SK-N-MC (cell line): ENCODE measurements around the gene MLN.
"Not testable (repeated sequence)": the region's sequence is repeated elsewhere in the genome, so short reads cannot be mapped to it uniquely, and the experiment has no call there.

Experiments
- DNase-seq: peaks from one replicate; pipeline ENCODE4 v3.0.0-alpha.2; 2011; ENCODE audit warnings: low read depth, low spot score
- H3K27ac ChIP-seq: fragments of 200-600 bp; sonication (generic); 2 replicates; pipeline ENCODE4 v1.5.1; 2016; ENCODE audit warnings: mixed run types
- H3K36me3 ChIP-seq: fragments of 200-600 bp; sonication (generic); 2 replicates; pipeline ENCODE4 v1.6.1; 2017; ENCODE audit warnings: antibody characterized with exemption, low read length, mixed read lengths; ENCODE audit not compliant: insufficient read depth
- H3K4me3 ChIP-seq: fragments of 200-600 bp; sonication (generic); 2 replicates; pipeline ENCODE4 v1.5.1; 2016
- H3K9ac ChIP-seq: fragments of 200-600 bp; sonication (generic); 2 replicates; pipeline ENCODE4 v1.8.0; 2017; ENCODE audit warnings: mixed run types, mixed read lengths; ENCODE audit not compliant: insufficient read length
- H3K9me3 ChIP-seq: fragments of 200-600 bp; sonication (generic); 2 replicates; pipeline ENCODE4 v1.6.1; 2017; ENCODE audit warnings: low read depth, mild to moderate bottlenecking, antibody characterized with exemption, low read length, moderate library complexity, mixed read lengths
- EZH2 ChIP-seq: fragments of 200-600 bp; sonication (generic); IDR thresholded peaks from one replicate; pipeline ENCODE4 v1.6.1; 2017; ENCODE audit warnings: antibody characterized with exemption
- FOXP2 ChIP-seq: optimal IDR thresholded peaks from 2 replicates; pipeline ENCODE3; 2011; ENCODE audit warnings: mild to moderate bottlenecking, moderate library complexity; ENCODE audit not compliant: insufficient read depth; ENCODE audit errors: extremely low read length, control extremely low read depth
- POLR2AphosphoS5 ChIP-seq: IDR thresholded peaks from 2 replicates; pipeline ENCODE4 v1.6.1; 2012; ENCODE audit warnings: mild to moderate bottlenecking, low read depth, low read length, borderline replicate concordance

MLN gene

DNA sequence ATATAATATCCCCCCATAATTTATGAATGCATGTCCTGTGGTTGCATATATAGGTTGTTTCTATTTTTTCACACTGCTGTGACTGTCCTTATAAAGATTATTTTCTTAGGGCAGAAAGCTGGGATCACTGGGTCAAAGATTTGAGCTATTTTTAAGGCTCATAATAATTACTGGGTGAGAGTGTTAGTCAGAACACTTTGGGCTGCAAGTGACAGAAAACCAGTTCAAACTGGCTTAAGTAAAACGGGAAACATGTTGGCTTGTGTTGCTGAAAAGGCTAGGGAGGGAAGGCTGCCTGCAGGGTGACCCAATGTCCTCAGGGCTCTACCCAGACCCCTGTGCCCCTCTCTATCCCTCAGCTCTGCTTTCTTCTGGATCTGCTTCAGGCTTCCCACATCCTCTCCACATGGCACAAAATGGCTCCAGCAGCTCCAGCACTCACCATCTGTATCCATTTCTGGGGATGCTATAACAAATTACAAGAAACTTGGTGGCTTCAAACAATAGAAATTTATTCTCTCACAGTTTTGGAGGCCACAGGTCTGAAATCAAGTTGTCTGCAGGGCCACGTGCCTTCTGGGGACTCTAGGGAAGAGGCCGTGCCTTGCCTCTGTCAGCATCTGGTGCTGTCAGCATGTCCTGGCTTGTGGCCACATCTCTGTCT is 33.1 kb upstream of the MLN start:
- no peaks in the 10 kb centered on the region for H3K36me3 ChIP-seq
- no peak overlapping the region for H3K27ac ChIP-seq
- H3K9ac ChIP-seq = no peak overlapping the region
- TF ChIP-seq EZH2 (no peak), FOXP2 (no peak), POLR2AphosphoS5 (no peak)
- H3K4me3 ChIP-seq = no peak overlapping the region
- H3K9me3 ChIP-seq = 0 out of 2 replicates have a peak, but pooled peaks cover 5% of the 10 kb centered on the region
- DNase-seq = no peak

DNA sequence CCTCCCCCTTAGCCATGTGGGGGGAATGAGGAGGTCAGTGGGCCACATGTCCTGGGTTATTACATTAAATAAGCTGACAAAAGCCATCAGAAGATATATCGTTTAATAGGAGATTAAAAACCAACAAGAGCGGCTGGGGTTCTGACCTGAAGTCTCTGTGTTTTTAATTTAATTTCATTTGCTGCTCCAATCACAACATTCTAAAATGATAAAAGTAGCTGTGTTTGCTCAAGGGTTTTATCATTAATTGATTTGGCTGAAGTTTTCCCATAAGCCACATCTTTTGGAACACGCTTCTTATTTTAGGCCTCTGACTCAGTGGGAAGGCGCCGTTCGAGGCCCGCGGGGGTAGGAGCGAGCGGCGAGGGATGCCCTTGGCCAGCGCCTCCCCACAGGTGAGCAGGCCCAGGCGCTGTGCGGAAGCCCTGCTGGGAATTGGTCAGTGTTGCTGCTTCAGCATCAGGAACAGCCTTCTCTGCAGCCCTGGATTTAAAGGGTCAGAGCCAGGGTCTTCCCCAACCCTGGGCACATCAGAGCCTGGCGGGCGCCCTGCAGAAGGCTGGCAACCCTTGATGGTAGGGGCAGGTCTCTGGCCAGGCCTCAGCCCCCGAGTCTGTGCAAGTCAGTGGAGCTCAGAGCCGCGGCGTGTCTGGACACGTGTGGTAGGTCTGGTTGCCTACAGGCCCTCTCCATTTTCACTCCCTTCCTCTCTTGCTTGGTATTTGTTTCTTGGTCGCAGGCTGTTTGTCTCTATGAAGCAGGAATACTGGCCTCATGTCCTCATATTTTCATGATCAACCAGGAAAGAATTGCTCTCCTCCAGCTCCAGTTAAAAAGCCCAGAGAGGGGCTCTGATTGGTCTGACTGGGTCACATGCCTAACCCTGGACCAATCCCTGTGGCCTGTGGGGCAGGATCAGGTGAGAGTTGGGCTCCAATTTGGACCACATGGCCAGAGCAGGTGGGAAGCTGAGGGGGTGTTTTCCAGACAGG is 30.9 kb upstream of the MLN start:
- no peak overlapping the region for H3K4me3 ChIP-seq
- H3K27ac ChIP-seq = no peak overlapping the region
- TF ChIP-seq FOXP2 = no peak
- no peak for TF ChIP-seq EZH2
- no peak for TF ChIP-seq POLR2AphosphoS5
- H3K36me3 ChIP-seq = no peaks in the 10 kb centered on the region
- H3K9ac ChIP-seq = no peak overlapping the region
- no peak for DNase-seq
- 0 out of 2 replicates have a peak, but pooled peaks cover 5% of the 10 kb centered on the region for H3K9me3 ChIP-seq

- H3K9me3 ChIP-seq = 0 out of 2 replicates have a peak, but pooled peaks cover 5% of the 10 kb centered on the region
- H3K4me3 ChIP-seq = no peak overlapping the region
- no peak overlapping the region for H3K27ac ChIP-seq
- H3K9ac ChIP-seq = no peak overlapping the region
- TF ChIP-seq POLR2AphosphoS5 (no peak), FOXP2 (no peak), EZH2 (no peak)
- H3K36me3 ChIP-seq = no peaks in the 10 kb centered on the region
- DNase-seq = no peak
Measured at GRCh38 chr6:33833599-33833998, 29.8 kb upstream of the MLN start.

GRCh38 chr6:33832831-33833230 is 29.0 kb upstream of the MLN start:
- DNase-seq, H3K36me3 ChIP-seq, H3K9ac ChIP-seq: not testable (repeated sequence)

GRCh38 chr6:33831725-33832124 is 27.9 kb upstream of the MLN start:
- H3K27ac ChIP-seq, H3K9me3 ChIP-seq, DNase-seq, H3K9ac ChIP-seq, H3K36me3 ChIP-seq, H3K4me3 ChIP-seq: not testable (repeated sequence)

More at GRCh38 chr6:33832831-33833230, 29.0 kb upstream of the MLN start:
- not testable (repeated sequence) for H3K9me3 ChIP-seq, H3K4me3 ChIP-seq, H3K27ac ChIP-seq

- no peak overlapping the region for H3K4me3 ChIP-seq
- H3K9ac ChIP-seq = no peak overlapping the region
- no peak for DNase-seq
- no peak for TF ChIP-seq EZH2
- no peak for TF ChIP-seq POLR2AphosphoS5
- TF ChIP-seq FOXP2 = no peak
- no peak overlapping the region for H3K27ac ChIP-seq
- H3K36me3 ChIP-seq = no peaks in the 10 kb centered on the region
- no peaks in the 10 kb centered on the region for H3K9me3 ChIP-seq
Measured at GRCh38 chr6:33830635-33831240, 26.9 kb upstream of the MLN start.

- H3K4me3 ChIP-seq = no peak overlapping the region
Measured at GRCh38 chr6:33828764-33829731, 25.2 kb upstream of the MLN start.

GRCh38 chr6:33828452-33828763 is 24.6 kb upstream of the MLN start:
- Histone ChIP-seq H3K27ac (no peak overlapping the region), H3K4me3 (no peak overlapping the region), H3K36me3 (no peaks in the 10 kb centered on the region), H3K9me3 (no peaks in the 10 kb centered on the region), H3K9ac (no peak overlapping the region)
- TF ChIP-seq EZH2 = no peak
- DNase-seq = no peak

More at GRCh38 chr6:33828764-33829731, 25.2 kb upstream of the MLN start:
- no peaks in the 10 kb centered on the region for H3K9me3 ChIP-seq
- H3K27ac ChIP-seq = no peak overlapping the region
- no peaks in the 10 kb centered on the region for H3K36me3 ChIP-seq
- H3K9ac ChIP-seq = no peak overlapping the region
- no peak for DNase-seq
- TF ChIP-seq FOXP2 = no peak
- TF ChIP-seq POLR2AphosphoS5 = no peak
- TF ChIP-seq EZH2 = no peak
